ENCODE data around the gene ANTXR1.
"Not testable (repeated sequence)": the region's sequence is repeated elsewhere in the genome, so short reads cannot be mapped to it uniquely, and the experiment has no call there.

ANTXR1 gene

DNA sequence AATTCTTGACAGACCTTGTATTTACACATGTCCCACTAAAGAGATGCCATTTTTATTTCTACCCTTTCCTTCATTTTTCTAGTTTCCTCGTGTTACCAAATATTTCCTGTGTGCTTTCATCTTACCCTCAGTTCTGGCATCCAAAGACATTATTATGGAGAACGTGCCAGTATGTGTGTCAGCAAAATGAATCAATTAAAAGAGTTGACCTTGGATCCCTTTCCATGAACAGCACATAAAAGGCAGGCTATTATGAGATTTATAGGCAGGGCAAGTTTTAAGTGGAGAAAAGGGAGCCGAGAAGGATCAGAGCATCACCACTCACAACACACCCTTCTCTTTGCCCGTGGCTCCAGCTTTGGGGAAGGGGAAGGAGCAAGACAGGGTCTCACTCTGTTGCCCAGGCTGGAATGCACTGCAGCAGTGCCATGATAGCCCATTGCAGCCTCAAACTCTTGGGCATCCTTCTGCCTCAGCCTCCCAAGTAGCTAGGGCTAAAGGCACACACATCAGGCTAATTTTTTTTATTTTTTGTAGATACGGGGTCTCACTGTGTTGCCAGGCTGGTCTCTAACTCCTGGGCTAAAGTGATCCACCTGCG, 224.2 kb downstream of the ANTXR1 start:
- DNase-seq (ENCODE audit: low read depth in 3 of 3) = no peak

DNA sequence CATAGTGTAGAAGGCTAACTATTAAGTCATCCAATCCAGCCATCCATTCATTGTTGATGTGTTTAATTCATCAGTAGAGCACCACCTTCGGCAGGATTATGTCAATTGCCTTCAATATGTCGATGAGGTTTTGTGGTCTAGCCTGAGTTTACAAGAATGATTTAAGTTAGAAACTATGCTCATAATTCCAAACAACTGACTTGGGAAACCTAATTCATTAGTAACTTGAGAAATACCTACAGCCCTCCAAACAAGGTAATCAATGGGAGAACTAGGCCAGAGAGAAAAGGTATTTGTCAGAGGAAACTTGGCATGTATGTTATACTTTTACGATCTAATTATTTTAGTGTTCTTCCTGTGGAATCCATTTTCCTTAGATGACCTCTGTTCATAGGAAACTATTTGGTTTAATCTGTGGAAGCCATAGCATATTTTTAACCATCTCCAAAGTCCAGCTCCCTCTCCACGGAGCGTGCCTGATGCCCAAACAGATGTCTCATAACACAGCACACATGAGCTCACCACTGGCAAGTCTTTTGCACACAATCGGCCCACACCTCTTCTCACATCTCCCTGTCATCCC, 225.6 kb downstream of the ANTXR1 start:
- DNase-seq (ENCODE audit: low read depth in 3 of 3) = no peak

DNA sequence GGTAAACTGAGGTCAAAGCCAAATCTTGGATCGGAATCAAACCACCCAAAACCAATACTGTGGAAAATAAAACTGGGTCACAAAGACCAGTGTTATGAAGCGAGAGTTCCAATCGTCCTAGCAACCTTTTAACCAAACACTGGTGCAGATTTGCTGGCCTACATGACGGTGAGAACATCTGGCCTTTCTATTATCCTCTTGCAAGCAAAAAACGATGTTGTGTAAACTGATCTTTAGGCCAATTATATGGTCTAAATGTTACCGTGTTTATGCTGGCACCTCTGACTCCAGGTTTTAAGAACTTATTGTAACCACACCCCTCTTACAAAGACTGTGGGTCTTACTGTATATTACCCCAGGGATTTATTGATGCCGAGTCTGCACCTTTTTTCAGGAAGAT, 228.1 kb downstream of the ANTXR1 start:
- no peak for DNase-seq (ENCODE audit: low read depth in 3 of 3)

DNA sequence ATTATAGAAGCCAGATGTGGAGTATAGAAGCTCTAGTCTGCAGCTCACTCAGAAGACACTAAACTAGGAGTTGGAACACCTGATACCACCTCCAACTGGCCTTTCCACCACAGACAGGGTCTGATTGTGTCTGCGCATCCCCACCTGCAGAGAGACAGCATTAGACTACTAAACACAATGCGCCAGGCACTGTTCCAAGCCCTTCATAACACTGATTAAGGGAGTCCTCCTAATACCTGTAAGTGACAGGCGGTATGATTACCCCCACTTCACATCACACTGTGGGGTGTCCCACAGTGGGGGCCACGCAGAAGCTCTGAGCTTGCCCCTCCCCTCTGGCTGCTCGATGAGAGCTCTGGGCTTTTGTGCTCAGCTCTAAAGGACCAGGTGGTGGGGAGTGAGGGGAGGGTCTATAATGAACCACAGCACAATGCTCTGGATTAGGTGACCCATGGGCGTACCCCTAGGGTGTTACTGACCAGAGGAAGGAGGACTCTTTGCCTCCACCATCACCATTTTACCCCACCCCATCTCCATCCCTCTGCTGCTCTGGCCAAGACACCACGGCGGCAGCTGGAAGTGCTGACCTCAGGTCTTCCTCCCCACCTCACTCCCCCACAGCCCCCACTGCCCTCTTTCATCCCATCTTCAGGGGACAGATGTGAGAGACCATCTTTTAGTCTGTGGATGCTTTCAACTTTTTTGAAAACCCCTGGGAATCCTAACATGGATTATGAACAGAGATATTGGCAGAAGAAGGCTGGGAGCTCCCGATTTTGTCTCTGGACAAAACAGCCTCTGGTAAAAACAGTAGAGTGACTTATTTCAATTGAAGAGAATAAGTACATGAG, 228.9 kb downstream of the ANTXR1 start:
- DNase-seq (ENCODE audit: low read depth in 3 of 3) = no peak

DNA sequence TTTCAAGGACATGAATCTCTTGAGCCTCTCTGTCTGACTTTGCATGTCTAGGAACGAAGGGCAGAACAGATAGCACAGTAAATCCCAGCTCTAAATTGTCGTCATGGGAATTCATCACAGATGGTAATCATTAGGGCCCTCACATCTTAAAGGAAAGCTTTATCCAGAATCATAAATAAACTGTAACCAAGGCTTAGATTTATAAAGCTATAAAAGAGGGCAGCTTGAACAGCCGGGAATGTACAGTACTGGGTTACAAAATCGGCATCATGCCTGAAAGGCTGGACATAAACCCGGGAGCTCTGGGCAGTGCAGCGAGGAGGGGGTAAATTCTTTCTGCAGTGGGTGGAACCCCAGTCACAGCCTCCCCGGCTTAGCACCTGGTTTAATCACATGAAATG, 229.7 kb downstream of the ANTXR1 start:
- no peak for DNase-seq (ENCODE audit: low read depth in 3 of 3)

DNA sequence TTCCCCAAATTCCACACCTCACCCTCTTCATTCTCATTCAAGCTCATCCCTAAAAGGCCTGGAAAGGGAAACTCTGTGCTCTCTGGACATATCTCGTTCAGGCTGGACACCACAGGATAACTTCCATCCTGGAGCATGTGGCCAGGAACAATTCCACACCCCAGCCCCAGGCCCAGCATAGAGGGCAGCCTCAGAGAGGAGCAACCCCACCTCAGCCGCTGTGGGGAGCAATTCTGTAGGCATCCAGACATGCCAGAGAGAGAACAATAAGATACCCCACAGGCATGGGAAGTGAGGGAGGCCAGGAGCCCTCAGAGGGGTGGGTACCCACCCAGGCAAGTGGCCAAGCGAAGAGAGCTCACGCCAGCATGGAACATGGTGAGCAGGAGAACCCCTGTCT, 230.7 kb downstream of the ANTXR1 start:
- DNase-seq (ENCODE audit: low read depth in 3 of 3) = no peak

DNA sequence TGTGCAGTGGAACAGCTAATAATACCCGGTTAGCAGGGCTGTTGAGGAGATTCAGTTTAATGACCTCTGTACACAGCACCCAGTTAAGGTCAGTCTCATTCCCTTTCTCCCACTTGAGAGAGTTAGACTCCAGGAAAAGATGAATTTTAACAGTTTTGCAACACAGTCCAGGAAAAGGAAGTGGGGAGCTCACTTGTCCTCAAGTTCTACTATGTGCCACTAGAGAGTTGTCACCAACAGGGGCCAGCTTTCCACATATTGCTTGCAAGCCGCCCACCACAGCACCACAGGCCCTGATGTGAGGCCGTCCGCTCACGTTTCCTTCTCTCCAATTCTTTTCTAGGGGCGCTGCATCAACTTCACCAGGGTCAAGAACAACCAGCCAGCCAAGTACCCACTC, 231.9 kb downstream of the ANTXR1 start:
- DNase-seq (ENCODE audit: low read depth in 3 of 3) = no peak

DNA sequence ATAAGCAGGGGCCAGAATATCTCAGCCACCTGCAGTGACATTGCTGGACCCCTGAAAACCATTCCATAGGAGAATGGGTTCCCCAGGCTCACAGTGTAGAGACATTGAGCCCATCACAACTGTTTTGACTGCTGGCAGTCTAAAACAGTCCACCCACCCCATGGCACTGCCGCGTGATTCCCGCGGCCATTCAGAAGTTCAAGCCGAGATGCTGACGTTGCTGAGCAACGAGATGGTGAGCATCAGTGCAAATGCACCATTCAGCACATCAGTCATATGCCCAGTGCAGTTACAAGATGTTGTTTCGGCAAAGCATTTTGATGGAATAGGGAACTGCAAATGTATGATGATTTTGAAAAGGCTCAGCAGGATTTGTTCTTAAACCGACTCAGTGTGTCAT, 234.6 kb downstream of the ANTXR1 start:
- no peak for DNase-seq (ENCODE audit: low read depth in 3 of 3)

DNA sequence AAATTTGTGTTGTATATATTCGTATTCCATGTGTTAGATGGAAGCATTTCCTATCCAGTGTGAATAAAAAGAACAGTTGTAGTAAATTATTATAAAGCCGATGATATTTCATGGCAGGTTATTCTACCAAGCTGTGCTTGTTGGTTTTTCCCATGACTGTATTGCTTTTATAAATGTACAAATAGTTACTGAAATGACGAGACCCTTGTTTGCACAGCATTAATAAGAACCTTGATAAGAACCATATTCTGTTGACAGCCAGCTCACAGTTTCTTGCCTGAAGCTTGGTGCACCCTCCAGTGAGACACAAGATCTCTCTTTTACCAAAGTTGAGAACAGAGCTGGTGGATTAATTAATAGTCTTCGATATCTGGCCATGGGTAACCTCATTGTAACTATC, 235.3 kb downstream of the ANTXR1 start:
- DNase-seq (ENCODE audit: low read depth in 3 of 3) = no peak

DNA sequence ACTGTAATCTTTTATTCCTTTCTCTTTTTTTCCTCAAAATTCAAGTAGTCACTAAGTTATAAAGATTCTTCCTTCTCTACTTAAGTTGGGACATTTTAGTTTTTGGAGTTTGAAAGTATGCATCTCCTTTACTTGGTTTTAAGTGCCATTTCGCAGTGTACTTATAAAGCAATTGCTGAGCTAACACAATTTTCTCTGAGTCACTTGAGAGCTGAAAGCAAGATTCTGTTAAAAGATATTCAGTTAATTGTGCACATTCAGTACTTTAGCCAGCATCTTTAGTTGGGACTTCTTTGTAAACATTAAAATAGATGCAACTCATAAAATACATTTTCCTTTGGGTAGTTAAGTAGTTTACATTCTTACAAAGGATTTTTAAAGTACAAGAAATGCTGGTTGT, 238.0 kb downstream of the ANTXR1 start:
- DNase-seq (ENCODE audit: low read depth in 3 of 3) = no peak

DNA sequence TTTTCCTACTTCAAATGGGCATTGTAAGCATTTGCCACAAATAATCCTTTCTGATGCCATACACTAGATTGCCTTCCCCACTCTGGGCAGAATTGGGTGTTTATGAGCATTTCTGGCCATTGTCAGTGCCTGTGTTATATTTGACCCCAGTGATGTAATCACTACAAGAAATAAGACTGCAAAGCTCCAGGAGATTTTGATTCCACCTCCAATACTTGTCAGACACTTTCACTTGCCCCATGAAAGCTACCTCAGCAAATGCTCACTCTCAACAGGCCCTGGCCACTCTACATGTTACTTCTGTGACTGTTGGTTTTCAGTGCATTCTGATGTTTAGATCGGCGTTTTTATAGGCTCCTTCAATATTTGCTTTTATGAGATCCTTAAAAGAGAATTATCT, 239.0 kb downstream of the ANTXR1 start:
- DNase-seq (ENCODE audit: low read depth in 3 of 3) = no peak

DNA sequence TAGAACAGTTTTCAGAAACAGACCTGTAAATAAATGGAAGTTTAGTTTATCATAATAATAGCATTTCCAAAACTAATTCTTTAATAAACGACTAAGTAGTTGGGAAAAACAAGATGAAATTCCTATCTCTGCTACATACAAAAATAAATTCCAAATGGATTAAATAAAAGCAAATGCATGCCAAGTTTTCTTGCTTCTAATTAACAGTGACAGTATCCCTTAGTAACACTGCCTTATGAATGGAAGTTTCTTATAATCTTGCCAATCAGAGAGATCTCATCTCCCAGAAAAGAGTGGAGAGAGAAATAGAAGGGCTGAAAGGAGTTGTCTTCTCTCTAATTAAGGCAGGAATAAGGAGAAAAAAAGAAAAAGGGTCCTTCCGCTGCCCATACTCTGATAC, 240.1 kb downstream of the ANTXR1 start:
- no peak for DNase-seq (ENCODE audit: low read depth in 3 of 3)

DNA sequence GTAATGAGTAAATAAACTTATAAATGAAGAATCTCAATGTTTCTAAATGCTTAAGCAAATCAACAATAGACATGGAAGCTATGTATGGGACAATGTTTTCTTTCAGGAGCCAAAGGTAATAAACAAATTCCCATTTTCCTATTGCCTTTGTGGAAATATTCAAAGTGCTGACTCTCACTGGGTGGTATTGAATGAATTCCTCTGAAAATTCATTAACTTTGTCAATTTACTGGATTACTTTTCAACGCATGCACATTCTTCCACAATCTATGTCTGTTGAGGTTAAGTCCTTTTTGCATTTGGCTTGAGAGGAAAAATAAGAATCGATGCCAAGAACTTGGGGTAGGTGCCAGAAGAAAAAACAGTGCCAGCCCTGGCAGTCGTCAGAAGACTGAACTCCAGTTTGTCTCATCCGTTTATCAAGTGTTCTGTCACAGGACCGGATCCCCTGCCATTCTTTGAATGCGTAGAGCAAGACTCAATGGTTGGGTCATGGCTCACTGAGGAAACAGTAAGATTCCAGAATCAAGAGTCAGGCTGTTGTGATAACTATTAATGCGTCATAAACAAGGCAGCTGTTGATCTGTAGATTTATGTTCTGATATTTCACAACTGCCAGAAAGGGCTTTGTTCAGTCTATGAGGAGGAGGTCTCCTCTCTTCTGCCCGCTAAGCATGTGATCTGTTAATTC, 240.8 kb downstream of the ANTXR1 start:
- no peak for DNase-seq (ENCODE audit: low read depth in 3 of 3)

DNA sequence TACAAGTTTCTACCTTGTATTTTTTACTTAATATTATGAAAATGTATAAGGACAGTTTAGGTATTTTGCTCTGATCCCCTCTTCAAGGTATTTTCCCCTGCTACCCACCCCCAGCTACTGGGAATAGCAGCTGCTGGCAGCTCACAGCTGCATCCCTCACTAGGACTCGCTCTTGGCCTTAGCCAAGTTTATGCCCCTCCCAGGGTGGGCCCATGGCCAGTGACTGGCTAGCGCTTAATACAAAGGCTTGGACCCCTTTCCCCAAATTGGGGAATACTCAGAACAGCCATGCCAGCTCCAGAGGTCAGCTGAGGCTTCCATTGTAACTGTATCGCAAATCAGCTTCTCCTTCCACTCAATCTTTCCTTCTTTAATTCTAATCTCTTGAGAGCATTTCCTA, 242.8 kb downstream of the ANTXR1 start:
- DNase-seq (ENCODE audit: low read depth in 3 of 3) = no peak

DNA sequence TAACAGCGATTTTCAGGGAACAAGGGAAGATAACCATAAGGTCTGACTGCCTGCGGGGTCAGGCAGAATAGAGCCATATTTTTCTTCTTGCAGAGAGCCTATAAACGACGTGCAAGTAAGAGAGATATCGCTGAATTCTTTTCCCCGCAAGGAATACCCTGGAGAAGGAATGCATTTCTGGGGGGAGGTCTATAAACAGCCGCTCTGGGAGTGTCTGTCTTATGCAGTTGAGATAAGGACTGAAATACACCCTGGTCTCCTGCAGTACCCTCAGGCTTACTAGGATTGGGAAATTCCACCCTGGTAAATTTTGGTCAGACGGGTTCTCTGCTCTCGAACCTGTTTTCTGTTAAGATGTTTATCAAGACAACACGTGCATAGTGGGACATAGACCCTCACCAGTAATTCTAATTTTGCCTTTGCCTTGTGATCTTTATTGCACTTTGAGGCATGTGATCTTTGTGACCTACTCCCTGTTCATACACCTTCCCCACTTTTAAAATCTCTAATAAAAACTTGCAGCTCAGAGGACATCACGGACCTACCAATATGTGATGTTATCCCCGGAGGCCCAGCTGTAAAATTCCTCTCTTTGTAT, 247.1 kb downstream of the ANTXR1 start:
- not testable (repeated sequence) for DNase-seq (ENCODE audit: low read depth in 3 of 3)

DNA sequence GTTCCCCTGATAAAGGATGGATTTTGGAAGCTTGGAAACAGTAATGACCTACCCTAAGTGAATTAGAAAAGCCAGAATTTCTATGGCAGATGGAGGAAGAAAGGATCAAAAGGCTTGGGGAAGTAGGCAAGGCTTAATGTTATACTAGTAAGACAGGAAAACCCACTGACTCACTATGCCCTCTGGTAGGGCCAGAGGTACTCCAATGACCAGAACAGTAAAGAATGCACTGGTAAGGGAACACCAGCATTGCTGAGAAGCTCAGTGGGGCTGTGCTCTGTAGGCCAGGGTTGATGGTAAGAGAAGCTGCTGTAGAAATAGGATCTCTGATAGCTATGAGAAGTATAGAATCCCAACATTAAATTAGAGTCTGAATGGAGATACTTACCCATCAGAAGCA, 247.7 kb downstream of the ANTXR1 start:
- no peak for DNase-seq (ENCODE audit: low read depth in 3 of 3)

DNA sequence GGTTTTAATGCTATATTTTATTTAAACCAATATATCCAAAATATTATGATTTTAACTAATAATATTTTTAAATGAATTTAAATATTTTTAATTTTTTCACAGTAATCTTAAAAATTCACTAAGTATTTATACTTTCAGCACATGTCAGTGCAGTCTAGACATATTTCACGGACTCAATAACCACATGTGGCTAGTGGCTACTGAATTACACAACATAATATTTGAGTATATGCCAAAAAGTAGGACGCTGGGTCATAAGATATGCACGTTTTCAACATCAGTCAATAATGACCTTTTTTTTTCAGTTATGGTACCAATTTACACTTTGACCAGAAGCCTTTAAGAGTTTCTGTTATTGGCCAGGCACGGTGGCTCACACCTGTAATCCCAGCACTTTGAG, 256.4 kb downstream of the ANTXR1 start:
- DNase-seq (ENCODE audit: low read depth in 3 of 3) = no peak

DNA sequence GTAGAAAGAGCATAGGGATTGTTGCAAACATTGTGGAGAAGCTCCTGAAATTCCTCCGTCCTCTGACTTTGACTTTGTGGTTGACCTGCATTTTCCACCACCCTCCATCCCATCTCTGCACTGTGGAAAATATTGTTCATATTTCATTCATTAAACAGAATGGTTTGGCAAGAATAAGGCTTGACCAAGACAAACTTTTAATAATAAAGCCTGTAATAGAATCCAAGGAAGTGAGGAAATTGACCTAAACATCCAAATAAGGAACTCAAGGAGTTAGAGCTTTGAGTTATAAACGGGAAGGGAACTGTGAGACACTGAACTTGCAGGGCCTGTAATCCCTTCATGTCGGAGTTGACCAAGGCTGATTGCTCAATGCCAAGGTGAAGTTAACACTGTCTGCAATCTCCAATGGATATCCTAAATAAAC, 258.9 kb downstream of the ANTXR1 start:
- DNase-seq (ENCODE audit: low read depth in 3 of 3) = no peak

DNA sequence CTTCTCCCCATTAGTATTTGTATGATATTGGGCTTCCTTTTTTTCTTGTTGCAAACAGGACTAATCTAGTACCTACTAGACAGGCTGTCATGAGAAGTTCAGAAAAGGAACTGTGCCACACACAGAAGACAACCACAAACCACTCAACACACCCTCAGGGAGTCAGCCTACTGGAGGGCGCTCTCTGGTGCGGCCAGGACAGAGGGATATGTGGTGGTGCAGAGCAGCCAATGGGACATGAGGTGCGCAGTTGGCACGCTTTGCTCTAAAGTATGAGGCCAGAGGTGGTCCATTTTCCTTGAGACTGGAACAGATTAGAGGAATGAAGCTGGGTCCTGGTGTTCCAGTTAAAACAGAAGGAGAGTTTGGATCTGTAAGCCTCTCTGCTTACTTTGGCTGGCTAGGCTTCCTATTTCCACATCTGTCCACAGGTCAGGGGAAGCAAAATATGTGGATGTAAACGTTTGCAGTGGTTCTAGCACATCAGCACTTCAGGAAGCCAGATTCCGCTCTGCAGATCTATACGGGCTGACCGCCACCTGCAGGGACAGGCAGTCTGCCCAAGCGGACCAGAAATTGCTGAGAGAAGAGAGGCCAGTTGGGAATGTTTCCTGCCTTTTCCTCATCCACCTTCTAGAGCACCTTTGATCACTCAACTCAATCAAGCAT, 260.0 kb downstream of the ANTXR1 start:
- no peak for DNase-seq (ENCODE audit: low read depth in 3 of 3)

DNA sequence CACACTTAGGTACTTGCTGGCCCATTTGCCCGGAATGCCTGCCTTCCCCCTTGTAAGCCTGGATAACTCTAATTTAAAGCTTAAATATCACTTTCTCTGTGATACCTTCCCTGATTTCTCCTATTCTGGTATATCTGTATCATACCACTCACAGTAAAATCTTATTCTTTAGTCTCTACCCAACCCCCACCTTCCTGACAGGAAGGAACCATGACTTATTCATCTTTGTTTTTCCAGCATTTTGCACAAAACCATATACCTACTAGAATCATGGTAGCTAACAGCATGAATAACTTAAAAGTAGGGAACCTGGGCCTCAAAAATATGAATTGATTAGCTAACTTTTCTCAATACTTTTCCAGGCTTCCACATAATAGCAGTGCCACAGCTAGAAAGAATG, 262.5 kb downstream of the ANTXR1 start:
- DNase-seq (ENCODE audit: low read depth in 3 of 3) = no peak

DNA sequence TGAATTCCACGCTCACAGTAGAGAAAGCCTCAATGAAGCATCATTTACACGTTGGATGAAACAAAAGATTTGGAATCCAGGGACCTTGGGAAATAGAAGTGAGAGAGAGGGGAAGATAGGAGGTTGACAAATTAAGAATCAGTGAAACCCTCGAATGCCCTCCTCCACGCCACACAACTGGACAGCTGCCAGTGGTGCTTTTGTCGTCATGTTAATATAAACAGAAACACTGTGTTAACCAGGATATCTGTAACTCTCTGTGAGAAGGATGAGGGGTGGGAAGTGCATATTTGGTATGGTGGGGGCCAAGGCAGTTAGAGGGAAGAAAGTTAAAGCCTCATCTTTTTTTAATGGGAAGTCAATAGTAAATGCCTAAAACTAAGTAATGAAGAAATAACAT, 265.4 kb downstream of the ANTXR1 start:
- DNase-seq (ENCODE audit: low read depth in 3 of 3) = no peak

DNA sequence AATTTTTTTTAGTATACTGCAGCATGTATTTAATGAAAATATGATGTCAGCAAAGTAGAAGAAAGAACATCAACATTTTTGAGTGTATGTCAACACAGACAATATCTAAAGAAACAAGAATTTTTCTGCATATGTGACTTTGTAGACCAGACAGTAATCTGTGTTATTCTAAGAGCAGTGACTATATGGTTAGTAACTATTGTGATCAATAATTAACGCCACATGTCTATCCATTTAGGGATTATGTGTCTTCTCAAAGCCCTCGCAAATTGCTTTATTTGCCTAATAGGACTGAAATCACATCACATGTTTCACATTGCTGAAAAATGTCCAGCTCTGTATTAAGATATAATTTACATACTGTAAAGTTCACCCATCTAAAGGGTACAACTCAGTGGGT, 266.2 kb downstream of the ANTXR1 start:
- DNase-seq (ENCODE audit: low read depth in 3 of 3) = no peak

All from stimulated activated CD4-positive, alpha-beta T cell treated with anti-CD3 and anti-CD28 coated beads, TNF-alpha, amount 100 ng/mL, for 24 hours (primary cell).